MM.1S (cell line): ENCODE data around the gene DAAM1.

Source experiments
- CTCF ChIP-seq: fragments of 300-600 bp; sonication (generic); IDR thresholded peaks from 2 replicates; pipeline ENCODE4 v1.5.1; 2016; ENCODE audit warnings: antibody characterized with exemption, low read length, mixed read lengths
- EZH2phosphoT487 ChIP-seq: fragments of 300-600 bp; sonication (generic); IDR thresholded peaks from 2 replicates; pipeline ENCODE4 v1.6.1; 2018; ENCODE audit warnings: antibody characterized with exemption, low read length

GRCh38 chr14:59139324-59139723 is 49.1 kb upstream of the DAAM1 start:
- TF ChIP-seq CTCF, result no peak
- TF ChIP-seq EZH2phosphoT487, result no peak
